Endothelial cell of umbilical vein (primary cell): ENCODE measurements around the gene CTDSPL.

ENCODE experiments used
- CTCF ChIP-seq, 2 donors: IDR thresholded peaks; 1 replicate in 1 of 2; 2 replicates in 1 of 2; pipeline ENCODE4 v1.5.1; 2011; ENCODE audit warnings: low read length in 2 of 2, mild to moderate bottlenecking in 2 of 2, moderate library complexity in 2 of 2, control low read depth in 1 of 2, inconsistent platforms in 1 of 2, low read depth in 1 of 2; ENCODE audit not compliant: insufficient read depth in 1 of 2; ENCODE audit errors: extremely low read depth in 1 of 2
- EZH2 ChIP-seq: IDR thresholded peaks from 2 replicates; pipeline ENCODE4 v1.6.1; 2012; ENCODE audit warnings: borderline replicate concordance, low read depth, mild to moderate bottlenecking, moderate library complexity, low read length, inconsistent platforms; ENCODE audit not compliant: severe bottlenecking
- MAX ChIP-seq: IDR thresholded peaks from 2 replicates; pipeline ENCODE4 v1.6.1; 2011; ENCODE audit not compliant: insufficient read depth, insufficient read length
- POLR2AphosphoS5 ChIP-seq: IDR thresholded peaks from 2 replicates; pipeline ENCODE4 v1.6.1; 2012; ENCODE audit warnings: low read depth, mild to moderate bottlenecking, control low read depth, low read length, moderate library complexity; ENCODE audit not compliant: insufficient read depth

GRCh38 chr3:38031022-38031994 lies 169.6 kb downstream of the CTDSPL start:
- TF ChIP-seq CTCF (IDR thresholded peaks at IDR 0.05; ENCODE audit: extremely low read depth in 1 of 2, insufficient read depth in 1 of 2, low read depth in 1 of 2, low read length in 2 of 2) (no peak), MAX (no peak), EZH2 (no peak), POLR2AphosphoS5 (no peak)
